HL-60 (cell line): ENCODE results near the gene MYO16.

ENCODE experiments used
- GABPA ChIP-seq: IDR thresholded peaks from 2 replicates; pipeline ENCODE4 v1.6.1; 2012; ENCODE audit warnings: low read depth
- POLR2AphosphoS5 ChIP-seq: IDR thresholded peaks from 2 replicates; pipeline ENCODE4 v1.6.1; 2012; ENCODE audit warnings: low read depth
- REST ChIP-seq: IDR thresholded peaks from 2 replicates; pipeline ENCODE4 v1.6.1; 2012; ENCODE audit warnings: low read depth; ENCODE audit not compliant: insufficient replicate concordance
- SPI1 ChIP-seq: IDR thresholded peaks from 2 replicates; pipeline ENCODE4 v1.6.1; 2012; ENCODE audit warnings: low read depth, mild to moderate bottlenecking, borderline replicate concordance
- TF ChIP-seq, protein P1 (sequence below): IDR thresholded peaks from one replicate; pipeline ENCODE4 v1.5.1; 2011; ENCODE audit warnings: low read length, control low read depth, inconsistent platforms; ENCODE audit not compliant: insufficient read depth

DNA sequence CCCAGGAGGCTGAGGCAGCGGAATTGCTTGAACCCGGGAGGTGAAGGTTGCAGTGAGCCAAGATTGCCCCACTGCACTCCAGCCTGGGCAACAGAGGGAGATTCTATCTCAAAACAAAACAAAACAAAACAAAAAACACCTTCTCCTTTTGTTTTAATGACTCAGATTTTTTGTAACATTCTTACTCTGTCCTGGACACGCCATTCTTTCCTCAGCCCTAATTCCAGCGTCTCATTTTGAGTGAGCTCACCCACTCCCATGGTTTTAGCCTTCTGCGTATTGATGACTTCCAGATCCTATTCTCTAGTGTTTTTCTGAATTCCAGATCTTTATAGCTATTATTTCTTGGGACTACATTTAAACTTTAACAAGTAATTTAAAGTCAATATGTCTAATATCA, 326.3 kb downstream of the MYO16 start:
- TF ChIP-seq, protein P1, sequence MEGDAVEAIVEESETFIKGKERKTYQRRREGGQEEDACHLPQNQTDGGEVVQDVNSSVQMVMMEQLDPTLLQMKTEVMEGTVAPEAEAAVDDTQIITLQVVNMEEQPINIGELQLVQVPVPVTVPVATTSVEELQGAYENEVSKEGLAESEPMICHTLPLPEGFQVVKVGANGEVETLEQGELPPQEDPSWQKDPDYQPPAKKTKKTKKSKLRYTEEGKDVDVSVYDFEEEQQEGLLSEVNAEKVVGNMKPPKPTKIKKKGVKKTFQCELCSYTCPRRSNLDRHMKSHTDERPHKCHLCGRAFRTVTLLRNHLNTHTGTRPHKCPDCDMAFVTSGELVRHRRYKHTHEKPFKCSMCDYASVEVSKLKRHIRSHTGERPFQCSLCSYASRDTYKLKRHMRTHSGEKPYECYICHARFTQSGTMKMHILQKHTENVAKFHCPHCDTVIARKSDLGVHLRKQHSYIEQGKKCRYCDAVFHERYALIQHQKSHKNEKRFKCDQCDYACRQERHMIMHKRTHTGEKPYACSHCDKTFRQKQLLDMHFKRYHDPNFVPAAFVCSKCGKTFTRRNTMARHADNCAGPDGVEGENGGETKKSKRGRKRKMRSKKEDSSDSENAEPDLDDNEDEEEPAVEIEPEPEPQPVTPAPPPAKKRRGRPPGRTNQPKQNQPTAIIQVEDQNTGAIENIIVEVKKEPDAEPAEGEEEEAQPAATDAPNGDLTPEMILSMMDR, result no peak
- TF ChIP-seq REST, result no peak
- TF ChIP-seq POLR2AphosphoS5, result no peak
- TF ChIP-seq GABPA, result no peak
- no peak for TF ChIP-seq SPI1
